NCI-H1436 (cell line): Measurements from ENCODE around the gene HOXB7.

Source experiments
- DNase-seq: peaks from one replicate; lab custom pipeline; 2025; lab: John Stamatoyannopoulos, UW

The HOXB7 gene

DNA sequence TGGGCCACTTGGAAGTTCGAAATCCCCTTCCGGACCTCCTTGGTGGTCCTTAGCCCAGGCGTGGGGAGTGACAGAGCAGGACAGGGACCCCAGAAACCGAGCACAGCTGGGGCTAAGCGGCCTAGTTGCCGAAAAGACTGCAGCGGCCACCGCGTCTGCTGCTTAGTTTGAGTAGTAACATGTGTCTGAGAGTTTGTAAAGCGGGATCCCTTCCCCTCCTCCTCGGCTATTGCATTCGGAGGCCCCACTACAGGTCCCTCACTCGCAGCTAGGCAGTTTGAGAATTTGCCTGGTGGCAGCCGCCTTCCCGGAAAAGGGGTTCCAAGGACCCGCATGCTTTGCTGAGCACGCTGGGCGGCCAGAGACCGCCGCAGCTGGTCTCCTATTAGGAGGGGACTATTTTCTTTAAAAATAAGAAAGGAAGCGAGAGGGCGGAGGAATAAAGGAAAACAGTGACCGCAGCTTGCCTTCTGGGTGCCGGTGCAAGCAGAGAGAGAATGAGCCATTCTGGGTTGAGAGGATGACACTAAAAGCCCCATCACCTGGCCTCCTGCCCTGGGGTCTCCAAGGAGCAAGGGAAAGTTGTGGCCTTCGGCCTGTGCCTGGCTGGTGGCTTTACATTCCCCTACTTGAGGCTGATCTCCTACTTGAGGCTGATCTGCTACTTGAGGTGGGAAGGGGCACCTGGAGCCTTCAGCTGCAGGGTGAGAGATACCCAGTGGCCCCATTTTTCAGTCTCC is 16.1 kb downstream of the HOXB7 start:
- no peak for DNase-seq

DNA sequence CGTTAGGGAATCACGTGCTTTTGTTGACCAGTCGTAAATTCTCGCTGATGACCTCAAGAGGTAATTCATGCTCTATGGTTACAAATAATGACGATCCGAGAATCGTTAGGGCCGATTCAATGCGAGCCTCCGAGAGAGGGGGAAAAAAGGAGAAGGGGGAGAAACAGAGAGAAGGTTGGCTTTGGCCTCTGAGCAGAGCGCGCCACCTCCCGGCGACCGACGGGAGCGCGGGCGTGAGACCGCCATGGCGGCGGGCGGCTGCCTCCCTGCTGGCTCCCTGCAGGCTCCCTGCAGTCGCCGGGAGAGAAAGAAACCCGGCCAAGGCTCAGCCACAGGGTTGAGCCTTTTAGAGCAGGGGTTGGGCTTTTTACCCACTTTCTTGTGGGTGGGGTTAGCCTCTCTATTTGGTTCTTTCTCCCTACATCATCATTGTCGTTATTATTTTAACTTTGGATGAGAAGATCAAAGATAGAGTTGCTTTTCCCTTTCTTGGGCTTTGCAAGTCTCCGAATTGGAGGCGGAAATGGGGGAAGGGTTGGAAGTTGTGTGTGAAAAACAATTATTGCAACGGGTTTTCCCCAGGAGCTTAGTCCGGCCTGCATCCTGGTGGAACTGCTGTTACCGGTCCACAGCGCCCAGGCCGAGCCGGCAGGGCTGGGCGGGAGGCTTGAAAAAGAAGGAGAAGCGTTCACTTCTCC is 16.8 kb downstream of the HOXB7 start:
- DNase-seq = peak; percentile 77

DNA sequence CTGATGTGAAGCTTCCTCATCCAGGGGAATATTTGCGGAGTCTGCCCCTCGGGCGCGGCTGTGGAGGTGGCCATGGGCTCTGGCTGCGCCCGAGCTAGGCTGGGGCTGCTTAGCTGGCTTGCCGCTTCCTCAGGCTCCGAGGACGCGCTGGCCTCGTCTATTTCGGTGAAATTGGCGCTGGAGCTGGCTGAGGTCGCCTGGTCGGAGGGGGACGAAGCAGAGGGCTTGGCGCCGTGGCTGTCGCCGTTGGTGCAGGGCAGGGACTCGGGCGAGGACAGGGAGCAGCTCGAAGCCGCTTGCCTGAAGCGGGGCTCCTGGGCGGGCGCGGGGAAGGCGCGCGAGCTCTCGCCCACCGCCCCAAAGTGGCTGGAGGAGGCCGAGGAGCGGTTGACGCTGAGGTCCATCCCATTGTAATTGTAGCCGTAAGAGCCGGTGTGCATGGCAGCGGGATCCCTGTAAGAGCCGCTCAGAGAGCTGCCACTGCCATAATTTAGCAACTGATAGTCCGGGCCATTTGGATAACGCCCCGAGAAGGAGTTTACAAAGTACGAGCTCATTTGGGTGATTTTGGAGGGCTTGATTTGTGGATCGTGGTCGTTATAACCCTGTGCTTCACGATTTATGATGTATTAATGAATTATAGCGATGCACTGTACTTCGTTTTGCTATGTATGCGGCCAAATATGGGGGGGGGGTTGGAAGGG is 17.5 kb downstream of the HOXB7 start, which contains the start of gene HOXB5:
Gene HOXB5, minus strand, starts transcription at position 654 of the 704 bp plus-strand sequence. Its CDS starts 97 bp downstream, at position 557.
- no peak for DNase-seq

DNA sequence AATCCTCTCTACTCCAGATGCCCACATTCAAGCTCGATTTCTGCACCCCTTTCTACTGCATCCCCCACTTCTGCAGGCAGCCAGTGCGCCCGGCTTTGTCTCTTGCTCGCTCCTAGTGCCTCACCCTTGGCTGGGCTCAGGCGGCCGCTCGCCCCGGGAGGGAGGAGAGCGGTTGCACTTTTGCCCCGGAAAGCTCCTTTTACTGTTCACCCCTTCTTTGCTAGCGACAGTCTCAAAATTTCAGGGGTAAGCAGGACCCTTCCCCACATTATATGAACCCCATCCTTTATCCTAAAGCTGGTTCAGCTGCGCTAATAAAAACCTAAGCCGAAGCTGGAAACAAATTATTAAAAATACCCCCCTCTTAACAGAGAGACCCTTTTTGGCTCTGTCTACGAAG is 18.2 kb downstream of the HOXB7 start:
- DNase-seq = no peak

DNA sequence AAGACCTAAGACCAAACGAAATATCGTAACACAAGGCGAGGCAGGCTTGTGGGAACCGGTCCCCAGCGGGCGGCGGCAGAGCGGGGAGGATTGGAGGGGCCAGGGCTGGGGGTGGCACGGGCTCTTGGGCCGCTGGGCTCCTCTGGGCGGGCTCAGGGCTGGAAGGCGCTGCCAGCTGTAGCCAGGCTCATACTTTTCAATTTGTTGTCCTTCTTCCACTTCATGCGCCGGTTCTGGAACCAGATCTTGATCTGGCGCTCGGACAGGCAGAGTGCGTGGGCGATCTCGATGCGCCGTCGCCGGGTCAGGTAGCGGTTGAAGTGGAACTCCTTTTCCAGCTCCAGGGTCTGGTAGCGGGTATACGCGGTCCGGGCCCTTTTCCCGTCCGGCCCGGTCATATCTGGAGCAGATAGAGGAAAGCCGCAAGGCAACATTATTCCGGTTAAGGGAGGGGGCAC is 18.7 kb downstream of the HOXB7 start:
- no peak for DNase-seq

DNA sequence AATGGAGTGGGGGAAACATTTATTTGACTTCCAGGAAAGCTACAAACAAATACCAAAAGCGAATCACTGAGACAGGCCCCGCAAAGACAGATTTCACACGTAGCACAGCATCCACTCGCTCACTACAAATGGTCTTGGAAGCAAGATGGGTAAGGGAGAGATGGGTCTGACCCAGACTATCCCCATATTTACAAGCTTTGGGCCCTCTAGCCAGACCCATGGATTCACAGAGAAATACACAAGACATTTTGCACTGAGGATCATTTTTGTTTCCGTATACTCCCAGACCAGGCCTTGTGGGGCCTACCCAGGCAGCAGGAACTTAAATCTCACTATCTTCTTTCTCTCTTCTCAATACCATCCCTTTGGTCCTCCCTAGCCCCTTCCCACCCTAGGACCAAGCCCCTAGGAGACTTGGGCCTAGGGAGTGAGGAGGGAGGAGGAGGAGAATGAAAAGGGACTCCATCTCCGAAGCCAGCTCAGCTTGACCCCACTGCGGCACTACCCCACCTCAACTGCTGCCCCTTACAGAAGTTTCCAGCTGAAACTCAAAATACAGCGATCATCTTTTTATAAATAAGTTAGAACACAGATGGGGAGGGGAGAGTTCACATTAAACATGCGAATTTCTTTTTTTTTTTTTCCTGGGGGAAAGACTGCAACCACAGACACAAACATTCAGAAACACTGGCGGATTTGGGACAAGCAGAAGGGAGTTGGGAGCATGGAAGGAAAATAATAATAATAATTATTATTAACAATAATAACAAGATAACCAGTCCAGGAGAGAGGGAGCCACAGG is 19.4 kb downstream of the HOXB7 start:
- DNase-seq = no peak

DNA sequence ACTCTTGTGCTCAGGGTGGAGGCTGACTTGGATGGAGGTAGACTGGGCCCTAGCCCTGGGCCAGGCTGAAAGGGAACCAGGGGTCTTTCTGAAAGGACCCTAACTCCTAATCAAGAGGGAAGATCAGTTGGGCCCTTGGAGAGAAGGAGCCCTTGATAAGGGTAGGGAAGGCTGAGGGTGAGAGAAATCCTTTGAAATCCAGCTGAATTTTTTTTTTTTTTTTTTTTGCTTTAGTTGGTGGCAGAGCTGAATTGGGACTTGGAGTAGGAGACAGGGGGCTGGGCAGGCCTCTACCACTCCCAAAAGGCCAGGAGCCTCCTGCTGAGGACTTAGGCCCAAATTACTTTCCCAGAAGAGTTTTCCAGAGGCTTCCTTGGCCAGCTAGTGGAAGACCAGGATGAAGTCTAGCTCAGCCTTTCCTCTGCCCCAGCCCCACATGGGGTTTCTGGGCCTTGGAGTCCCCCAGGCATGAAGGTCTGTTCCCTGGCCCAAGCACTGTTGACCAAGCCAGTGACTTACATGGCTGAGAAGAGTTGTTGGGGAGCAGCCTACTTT is 20.1 kb downstream of the HOXB7 start:
- no peak for DNase-seq

DNA sequence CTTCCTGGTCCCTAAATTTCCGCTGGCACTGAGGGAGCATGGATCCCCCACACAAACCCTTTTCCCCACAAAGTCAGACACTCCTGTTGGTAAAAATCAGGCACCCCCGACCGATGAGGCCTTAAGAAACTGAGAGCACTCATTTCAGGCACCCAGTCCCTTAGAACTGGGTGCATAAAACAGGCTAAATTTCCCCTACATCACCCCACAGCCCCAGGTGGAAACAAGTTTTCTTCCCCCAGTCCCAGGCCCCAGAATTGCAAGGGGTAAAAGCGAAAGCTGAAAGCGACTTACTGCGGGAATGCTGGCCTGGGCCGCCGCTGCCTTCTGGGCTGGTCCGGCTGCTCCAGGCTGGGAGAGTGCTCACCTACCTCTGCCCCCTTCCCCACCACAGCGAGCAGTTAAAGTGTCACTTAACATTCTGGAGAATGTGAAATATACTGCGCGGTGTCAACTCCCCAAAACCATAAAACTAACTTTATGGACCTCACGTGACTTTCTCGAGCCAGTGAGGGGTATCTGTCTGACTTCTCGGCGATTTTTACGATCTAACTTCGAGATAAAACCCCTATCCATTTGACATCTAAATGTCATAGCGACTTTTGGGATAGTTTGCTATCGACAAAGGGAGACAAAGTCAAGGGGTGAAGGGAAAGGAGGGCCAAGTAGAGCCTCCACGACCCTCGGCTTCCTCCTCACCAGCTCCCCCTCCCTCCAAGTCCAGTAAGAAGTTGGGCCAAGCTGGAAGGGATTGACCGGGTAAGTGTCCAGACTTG is 20.8 kb downstream of the HOXB7 start, which contains the start of gene HOXB3:
Gene HOXB3, minus strand, starts transcription at position 411 of the 776 bp plus-strand sequence. CDS start 37,767 bp downstream, outside the sequence.
- no peak for DNase-seq

DNA sequence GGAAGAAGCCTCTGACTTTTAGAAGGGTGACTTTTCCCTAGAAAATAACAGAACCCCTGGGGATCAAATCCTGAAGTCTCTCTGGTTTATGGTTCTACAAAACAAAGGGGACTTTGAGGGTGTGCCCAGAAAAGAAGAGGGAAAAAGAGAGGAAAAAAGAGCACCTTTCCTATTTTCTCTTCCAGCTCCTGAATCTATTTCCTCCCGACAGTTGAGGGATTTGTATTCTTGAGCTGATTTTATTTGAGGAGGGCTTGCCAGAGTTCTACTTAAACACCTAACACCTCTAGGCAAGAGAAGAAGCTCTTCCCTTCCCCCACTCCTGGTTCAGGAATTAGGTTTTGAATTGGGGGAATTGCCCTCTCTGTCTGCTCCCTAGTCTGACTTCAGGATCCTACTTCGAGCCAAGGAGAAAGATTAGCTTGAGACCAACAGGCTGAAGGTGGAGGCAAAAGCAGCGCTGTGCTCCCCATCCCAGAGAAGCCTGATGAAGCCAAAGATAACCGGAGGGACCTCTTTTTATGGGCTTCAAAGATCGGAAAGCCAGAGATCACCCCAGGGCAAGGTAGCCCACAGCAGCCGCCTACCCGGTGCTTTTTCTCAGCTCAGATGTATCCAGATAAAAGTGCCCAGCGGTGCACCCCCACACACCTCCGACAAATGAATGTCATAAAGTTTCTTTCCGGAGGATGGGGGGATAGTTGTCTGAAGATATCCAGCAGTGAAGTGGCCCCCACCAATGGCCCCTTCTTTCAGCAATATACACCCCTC is 21.6 kb downstream of the HOXB7 start:
- DNase-seq = no peak

DNA sequence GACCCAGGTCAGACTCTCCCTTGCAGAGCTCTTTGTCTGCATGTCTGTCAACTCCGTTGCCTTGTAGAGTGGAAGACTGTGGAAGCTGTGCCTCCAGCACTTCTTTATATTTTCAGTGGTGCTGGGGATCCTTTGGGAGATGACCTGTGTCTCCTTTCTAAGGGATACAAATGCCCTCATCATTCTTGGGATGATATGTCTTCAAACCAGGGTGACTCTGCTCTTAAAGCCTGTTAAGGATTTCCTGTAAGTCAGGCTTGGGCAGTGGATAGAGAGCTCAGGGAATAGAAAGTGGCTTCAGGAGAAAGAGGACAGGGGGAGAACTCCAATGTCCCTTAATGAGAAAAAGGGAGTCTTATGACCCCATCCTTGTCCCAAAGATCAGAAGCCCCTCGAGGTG is 22.3 kb downstream of the HOXB7 start:
- no peak for DNase-seq

DNA sequence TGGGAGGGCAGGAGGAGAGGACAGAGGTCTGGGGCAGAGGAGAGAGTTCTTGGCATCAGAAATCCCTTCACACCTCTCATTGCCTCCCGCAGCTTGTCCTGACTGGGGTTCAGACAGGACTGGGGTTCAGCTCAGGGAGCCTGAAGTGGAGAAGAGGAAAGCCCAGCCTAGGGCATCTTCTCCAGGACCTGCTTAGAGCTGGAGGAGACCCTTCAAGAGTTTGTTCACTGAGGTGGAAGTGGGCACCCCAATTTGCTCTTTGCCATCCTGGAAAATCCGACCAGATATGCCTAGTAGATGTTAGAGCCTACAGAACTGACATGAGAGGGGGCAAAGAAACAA is 22.8 kb downstream of the HOXB7 start:
- DNase-seq = no peak

DNA sequence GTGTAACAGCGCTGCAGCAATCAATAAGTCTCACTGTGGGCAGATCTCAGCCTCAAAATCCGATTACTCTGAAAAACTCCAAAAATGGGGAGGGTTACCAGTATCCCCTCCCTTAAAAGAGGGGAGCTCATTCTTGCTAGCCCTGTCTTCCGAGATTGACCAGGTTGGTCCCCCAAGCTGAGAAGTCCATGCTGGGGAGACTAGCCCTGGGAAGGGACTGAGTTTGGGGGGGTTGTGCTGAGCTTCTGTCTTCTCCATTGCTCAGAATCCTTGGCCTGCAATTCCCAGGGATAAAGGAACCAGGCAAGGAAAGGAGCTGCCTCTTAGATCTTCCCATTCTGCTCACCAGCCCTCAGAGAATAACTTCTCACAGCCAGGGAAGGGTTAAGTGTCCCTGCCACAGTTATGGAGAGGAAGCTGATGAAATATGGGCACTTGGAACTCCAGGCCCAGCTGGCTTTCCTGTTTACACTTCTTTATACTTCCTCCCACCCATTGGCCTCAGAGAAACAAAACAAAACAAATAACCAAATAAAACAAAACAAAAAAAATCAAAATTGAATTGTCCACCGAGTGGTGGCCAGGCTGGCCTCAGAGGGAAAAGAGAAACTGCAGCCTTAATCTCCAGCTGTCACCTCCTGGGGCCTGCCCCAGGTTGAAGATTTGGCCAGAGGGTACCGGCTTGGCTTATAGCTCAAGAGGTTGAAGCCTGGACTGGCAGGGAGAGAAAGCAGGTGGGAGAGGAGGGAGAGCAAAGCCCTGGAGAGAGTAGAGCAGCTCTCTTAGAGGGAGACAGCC is 23.3 kb downstream of the HOXB7 start:
- no peak for DNase-seq

DNA sequence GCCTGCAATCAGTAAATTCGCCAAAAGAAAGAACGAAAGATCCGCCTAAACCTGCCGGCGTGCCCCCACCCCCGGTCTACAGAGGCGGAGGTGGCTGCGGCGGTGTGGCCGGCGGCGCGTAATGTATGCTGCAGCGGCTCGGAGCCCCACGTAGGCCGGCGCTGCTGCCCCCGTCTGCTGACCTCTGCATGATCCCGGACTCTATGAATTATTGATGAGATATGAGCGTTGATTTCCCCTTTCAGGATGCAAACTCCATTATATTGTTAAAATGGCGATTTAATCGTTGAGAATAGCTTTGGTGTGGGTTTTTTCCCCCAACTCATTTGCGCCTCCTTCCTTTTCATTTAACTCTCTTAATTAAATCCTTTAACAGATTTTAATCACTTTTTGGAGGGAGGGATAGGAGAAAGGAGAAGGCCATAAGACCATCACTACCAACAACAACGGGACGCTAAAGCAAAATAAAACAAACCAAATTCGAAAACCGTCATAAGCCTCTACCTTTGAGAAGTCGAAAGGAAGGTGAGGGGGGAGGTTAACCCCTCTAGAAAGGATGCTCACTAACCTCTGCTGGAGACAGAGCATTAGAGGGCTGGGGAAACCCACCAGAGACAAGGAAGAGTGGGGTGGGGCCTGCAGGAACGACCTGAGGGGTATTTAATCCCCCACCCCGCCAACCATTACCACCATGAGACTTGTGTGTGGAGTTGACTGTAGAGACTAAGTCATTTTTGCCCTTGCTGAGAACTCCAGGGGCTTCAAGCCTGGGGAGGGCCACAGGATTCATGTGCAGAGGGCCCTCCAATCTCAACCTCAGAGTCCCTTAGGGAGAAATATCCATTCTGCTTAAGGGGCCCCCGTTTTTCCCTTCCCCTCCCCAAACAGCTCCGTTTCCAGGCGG is 24.2 kb downstream of the HOXB7 start:
- DNase-seq = no peak

DNA sequence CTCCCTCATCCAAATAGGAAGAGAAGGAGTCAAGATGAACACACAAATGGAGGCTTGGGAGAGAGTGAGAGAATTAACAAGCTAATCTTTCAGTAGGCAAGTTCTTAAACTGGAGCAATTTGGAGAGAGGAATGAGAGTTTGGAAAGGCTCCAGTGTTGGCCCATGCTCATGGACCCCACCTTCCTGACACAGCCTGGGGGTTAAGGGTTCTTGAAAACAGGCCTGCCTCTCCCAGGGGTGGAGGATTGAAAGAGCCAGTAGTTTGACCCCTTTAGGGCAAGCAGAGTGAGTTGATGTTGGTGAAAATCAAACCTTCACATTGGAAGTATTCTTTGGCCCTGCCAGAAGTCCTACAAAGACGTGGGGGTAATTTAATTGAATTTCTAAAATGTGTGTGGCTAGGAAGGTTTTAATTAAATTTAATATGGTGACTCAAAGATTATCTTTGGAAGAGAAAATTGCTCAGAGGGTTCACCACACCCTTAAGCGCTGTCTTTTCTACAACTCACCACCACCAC is 26.5 kb downstream of the HOXB7 start:
- no peak for DNase-seq

DNA sequence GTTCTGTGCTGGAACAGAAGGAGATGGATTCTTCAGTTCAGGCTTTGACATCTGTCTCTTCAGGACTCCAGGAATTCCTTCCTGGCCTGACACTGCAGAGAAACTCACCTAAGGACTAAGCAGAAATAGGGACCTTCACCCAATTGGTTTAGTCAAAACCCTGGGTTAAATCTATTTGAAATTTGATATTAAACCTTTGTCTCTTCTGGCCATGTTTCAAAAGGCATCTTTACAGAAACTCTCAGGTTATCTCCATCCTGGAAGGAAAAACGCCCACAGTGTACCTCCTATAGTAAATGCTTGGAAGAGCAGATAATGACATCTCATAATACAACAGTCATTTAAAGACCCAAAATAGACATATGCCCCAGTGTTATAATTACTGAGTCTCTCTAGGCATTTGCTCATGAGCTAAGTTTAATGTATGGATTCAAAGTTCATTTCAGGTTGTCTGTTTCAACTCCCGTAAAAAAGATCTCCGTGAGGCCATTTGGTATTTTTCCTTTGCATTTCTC is 27.1 kb downstream of the HOXB7 start:
- no peak for DNase-seq

DNA sequence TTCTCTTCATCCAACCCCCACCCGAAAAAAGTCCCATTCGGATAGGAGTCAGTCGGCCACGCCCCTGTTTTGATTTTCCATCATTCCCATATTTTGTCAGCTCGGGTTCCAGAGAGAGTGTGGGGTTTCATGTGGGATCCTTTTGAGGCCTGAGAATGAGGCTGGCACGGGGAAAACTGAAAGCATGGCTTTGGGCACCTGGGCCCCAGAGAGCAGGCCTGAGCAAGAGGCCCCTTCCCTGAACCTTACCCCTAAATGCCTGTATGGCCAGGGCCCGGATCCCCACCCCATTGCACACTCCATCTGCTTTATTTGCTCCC is 28.1 kb downstream of the HOXB7 start:
- no peak for DNase-seq

DNA sequence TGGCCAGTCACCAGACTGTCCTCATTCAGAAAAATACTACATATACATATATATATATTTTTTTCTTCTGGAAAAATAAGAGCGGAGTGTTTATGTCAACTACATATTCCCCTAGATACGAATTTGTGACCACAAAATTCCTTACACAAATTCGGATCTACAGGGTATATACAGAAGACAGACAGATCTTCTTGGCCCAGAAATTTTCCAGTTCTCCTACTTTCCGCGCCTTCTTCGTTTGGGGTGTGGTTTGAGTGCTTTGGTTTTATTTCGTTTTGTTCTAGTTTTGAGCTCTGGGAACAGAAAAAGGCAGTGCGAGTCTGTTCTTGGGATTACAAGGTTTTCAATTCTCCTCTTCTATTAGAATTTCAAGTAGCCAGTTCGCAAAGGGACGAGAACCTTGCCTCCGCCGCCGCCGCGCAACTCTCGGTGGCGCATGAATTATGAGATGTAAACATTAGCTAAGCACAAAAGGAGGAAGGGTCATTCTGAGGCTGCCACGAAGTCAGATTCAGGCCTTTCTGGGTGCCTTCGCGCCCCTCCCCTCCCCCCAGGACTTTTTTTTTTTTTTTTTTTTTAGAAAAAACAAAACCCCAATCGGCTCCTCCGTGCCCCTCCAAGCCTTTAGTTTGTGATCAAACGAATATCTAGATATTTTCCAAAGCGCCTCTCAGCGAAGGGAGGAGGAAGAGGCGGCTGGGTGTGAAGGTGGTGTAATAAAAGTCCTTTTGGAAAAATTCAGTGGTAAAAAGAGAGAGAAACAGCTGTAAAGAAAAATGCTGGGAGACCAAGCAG is 30.9 kb downstream of the HOXB7 start:
- no peak for DNase-seq
